ENCODE results near the gene HNMT. TPM values are rescaled to one million over a fixed set of nuclear protein-coding genes. Genes with fewer than 3 reads are reported as not detected.

The HNMT gene
- total RNA-seq, 1 experiment from 2014 or later = 16.6 TPM

DNA sequence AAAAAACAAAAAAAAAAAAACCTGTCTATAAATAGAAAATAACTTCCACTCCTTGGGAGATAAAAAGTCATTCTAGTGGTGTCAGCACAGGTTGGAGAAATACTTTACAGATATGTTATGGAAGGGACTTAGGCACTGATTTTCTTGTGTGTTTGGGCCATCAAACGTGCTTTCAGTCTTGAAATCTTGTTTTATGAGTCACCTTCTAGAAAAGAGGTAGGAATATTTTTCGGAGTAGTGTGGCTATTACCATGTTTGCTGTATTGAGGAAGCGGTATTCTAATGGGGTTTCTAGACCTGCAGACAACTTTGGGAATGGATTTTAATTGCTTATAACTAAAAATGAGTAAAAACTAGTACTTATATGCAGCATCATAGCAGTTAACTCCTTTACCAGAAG lies 12.0 kb downstream of the HNMT start:
- Histone ChIP-seq H3K79me2 (ENCODE audit: low read depth) (no peaks in the 10 kb centered on the region), H3K4me2 (no peak overlapping the region; the same call in 1 of the 2 replicates), H3K9me2 (ENCODE audit: insufficient read depth) (no peaks in the 10 kb centered on the region), H3K4me3 (no peak overlapping the region), H3K36me3 (ENCODE audit: low read depth) (no peaks in the 10 kb centered on the region), H3F3A (ENCODE audit: insufficient read depth, low read depth) (peaks cover 16% of the 10 kb centered on the region), H3K9me3 (ENCODE audit: insufficient read depth, low read depth) (peaks cover 4% of the 10 kb centered on the region; the same call in 1 of the 2 replicates), H3K4me1 (replicated peaks; ENCODE audit: insufficient read depth) (peaks cover 31% of the 10 kb centered on the region), H3K27ac (peak overlapping the region; percentile 78), H2AFZ (no peak overlapping the region), H4K20me1 (ENCODE audit: insufficient read depth) (no peaks in the 10 kb centered on the region), H3K27me3 (ENCODE audit: insufficient read depth, low read depth) (no peaks in the 10 kb centered on the region)
- no peak for DNase-seq
- POLR2A ChIA-PET (ENCODE audit: unreplicated experiment) = no interaction called here
- intact Hi-C loops (cut with micrococcal nuclease; ENCODE audit: unreplicated experiment) = no loop called here
- TF ChIP-seq EZH2 (IDR thresholded peaks at IDR 0.05; ENCODE audit: low read depth) = no peak
- TF ChIP-seq, protein P1, sequence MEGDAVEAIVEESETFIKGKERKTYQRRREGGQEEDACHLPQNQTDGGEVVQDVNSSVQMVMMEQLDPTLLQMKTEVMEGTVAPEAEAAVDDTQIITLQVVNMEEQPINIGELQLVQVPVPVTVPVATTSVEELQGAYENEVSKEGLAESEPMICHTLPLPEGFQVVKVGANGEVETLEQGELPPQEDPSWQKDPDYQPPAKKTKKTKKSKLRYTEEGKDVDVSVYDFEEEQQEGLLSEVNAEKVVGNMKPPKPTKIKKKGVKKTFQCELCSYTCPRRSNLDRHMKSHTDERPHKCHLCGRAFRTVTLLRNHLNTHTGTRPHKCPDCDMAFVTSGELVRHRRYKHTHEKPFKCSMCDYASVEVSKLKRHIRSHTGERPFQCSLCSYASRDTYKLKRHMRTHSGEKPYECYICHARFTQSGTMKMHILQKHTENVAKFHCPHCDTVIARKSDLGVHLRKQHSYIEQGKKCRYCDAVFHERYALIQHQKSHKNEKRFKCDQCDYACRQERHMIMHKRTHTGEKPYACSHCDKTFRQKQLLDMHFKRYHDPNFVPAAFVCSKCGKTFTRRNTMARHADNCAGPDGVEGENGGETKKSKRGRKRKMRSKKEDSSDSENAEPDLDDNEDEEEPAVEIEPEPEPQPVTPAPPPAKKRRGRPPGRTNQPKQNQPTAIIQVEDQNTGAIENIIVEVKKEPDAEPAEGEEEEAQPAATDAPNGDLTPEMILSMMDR (conservative IDR thresholded peaks at IDR 0.05) = no peak
- no TSS peak for BruUV-seq (replicated peaks)
- CTCF ChIA-PET = interaction anchor here (0.9 kb wide), 1 partner anchor 12 kb away, joined by 3 read pairs; the partner anchor contains the start of gene HNMT

DNA sequence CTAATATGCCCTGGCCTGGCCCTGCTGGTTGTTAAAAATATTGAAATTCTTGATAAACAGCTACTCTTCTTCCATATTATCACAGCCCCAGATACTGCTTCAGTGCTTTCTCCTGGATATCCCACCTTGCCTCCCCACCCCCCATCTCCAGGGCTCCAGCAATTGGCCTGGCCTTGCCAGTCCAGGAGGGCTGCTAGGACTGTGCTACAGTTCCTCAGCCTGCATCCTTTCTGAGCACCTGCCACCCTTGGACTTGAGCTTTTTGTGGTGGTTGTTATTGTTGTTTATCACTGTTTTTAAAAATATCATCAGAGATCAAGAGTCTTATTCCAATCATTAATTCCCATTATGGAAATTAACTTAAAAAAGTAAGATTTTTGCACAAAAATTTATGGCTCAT lies 13.5 kb downstream of the HNMT start:
- Histone ChIP-seq H3F3A (ENCODE audit: insufficient read depth, low read depth) (peaks cover 16% of the 10 kb centered on the region), H3K4me3 (no peak overlapping the region), H3K4me1 (replicated peaks; ENCODE audit: insufficient read depth) (peaks cover 31% of the 10 kb centered on the region), H3K27me3 (ENCODE audit: insufficient read depth, low read depth) (no peaks in the 10 kb centered on the region), H3K9me2 (ENCODE audit: insufficient read depth) (no peaks in the 10 kb centered on the region), H3K27ac (no peak overlapping the region), H2AFZ (no peak overlapping the region), H3K36me3 (ENCODE audit: low read depth) (no peaks in the 10 kb centered on the region), H3K4me2 (no peak overlapping the region), H3K79me2 (ENCODE audit: low read depth) (no peaks in the 10 kb centered on the region), H4K20me1 (ENCODE audit: insufficient read depth) (no peaks in the 10 kb centered on the region), H3K9me3 (ENCODE audit: insufficient read depth, low read depth) (peaks cover 4% of the 10 kb centered on the region; the same call in 1 of the 2 replicates)
- no peak for DNase-seq
- intact Hi-C loops (cut with micrococcal nuclease; ENCODE audit: unreplicated experiment) = no loop called here
- ChIA-PET POLR2A (ENCODE audit: unreplicated experiment) (no interaction called here), CTCF (no interaction called here)
- TF ChIP-seq, protein P1 (conservative IDR thresholded peaks at IDR 0.05) = no peak
- no peak for TF ChIP-seq EZH2 (IDR thresholded peaks at IDR 0.05; ENCODE audit: low read depth)
- BruUV-seq (replicated peaks) = no TSS peak

DNA sequence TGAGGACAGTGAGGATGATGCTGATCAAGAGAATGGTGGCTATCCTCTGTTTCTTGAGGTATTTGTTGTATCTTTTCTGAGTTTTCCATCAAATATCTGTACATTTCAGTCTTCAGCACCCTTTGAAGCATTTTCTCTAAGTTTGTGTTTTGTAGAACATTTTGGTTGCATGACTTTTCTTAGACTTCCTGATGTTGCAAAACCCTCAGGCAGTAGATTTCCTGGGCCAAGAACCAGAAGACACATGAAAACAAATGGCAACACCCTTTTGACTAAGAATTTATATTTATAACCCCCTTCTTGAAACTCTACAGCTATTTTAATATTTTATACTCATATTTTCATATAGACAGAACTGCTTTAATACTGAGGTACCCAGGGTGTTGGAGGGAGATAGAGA lies 16.2 kb downstream of the HNMT start:
- H3K9me2 ChIP-seq (ENCODE audit: insufficient read depth) = no peaks in the 10 kb centered on the region
- POLR2A ChIA-PET (ENCODE audit: unreplicated experiment) = no interaction called here
- H3K4me1 ChIP-seq (replicated peaks; ENCODE audit: insufficient read depth) = peaks cover 19% of the 10 kb centered on the region
- no peak overlapping the region for H3K27ac ChIP-seq
- intact Hi-C loops (cut with micrococcal nuclease; ENCODE audit: unreplicated experiment) = no loop called here
- H3K4me3 ChIP-seq = no peak overlapping the region
- no peak for TF ChIP-seq EZH2 (IDR thresholded peaks at IDR 0.05; ENCODE audit: low read depth)
- TF ChIP-seq, protein P1 (conservative IDR thresholded peaks at IDR 0.05) = no peak
- H3K9me3 ChIP-seq (ENCODE audit: insufficient read depth, low read depth) = no peaks in the 10 kb centered on the region; the same call in 1 of the 2 replicates
- no peak for DNase-seq
- no peaks in the 10 kb centered on the region for H4K20me1 ChIP-seq (ENCODE audit: insufficient read depth)
- H3K36me3 ChIP-seq (ENCODE audit: low read depth) = no peaks in the 10 kb centered on the region
- H3K27me3 ChIP-seq (ENCODE audit: insufficient read depth, low read depth) = no peaks in the 10 kb centered on the region
- CTCF ChIA-PET = no interaction called here
- H3K4me2 ChIP-seq = no peak overlapping the region
- no TSS peak for BruUV-seq (replicated peaks)
- no peaks in the 10 kb centered on the region for H3K79me2 ChIP-seq (ENCODE audit: low read depth)
- H3F3A ChIP-seq (ENCODE audit: insufficient read depth, low read depth) = peaks cover 7% of the 10 kb centered on the region
- H2AFZ ChIP-seq = no peak overlapping the region

Measured in PC-9 (cell line).